OCI-LY1 (cell line): Measurements from ENCODE around the gene LMBR1L.

Experiments used
- H2AFZ ChIP-seq: fragments of 200-600 bp; sonication (generic), shearing (Covaris generic); 2 replicates; pipeline ENCODE4 v1.6.0; 2014; ENCODE audit warnings: antibody characterized with exemption, mild to moderate bottlenecking, low read length
- H3F3A ChIP-seq: fragments of 200-600 bp; sonication (generic), shearing (Covaris generic); 2 replicates; pipeline ENCODE4 v1.6.0; 2014; ENCODE audit warnings: mild to moderate bottlenecking, antibody characterized with exemption, low read length, moderate library complexity; ENCODE audit not compliant: insufficient read depth
- H3K27ac ChIP-seq: fragments of 200-600 bp; sonication (generic); 2 replicates; pipeline ENCODE4 v1.5.1; 2014; ENCODE audit warnings: low read length, mixed run types, mild to moderate bottlenecking, low read depth; ENCODE audit not compliant: poor library complexity, severe bottlenecking
- H3K27me3 ChIP-seq: fragments of 200-600 bp; sonication (generic); 2 replicates; pipeline ENCODE4 v1.6.0; 2014; ENCODE audit warnings: antibody characterized with exemption, mild to moderate bottlenecking, low read length, moderate library complexity; ENCODE audit not compliant: insufficient read depth
- H3K36me3 ChIP-seq: fragments of 200-600 bp; sonication (generic); 2 replicates; pipeline ENCODE4 v1.6.1; 2014; ENCODE audit warnings: mild to moderate bottlenecking, antibody characterized with exemption, low read length, moderate library complexity, mixed read lengths; ENCODE audit not compliant: insufficient read depth
- H3K4me1 ChIP-seq: fragments of 200-600 bp; sonication (generic); 2 replicates; pipeline ENCODE4 v1.5.1; 2014; ENCODE audit warnings: mild to moderate bottlenecking, low read length, moderate library complexity; ENCODE audit not compliant: insufficient read depth, severe bottlenecking
- H3K4me2 ChIP-seq: fragments of 200-600 bp; sonication (generic), shearing (Covaris generic); 2 replicates; pipeline ENCODE4 v1.6.1; 2014; ENCODE audit warnings: low read length
- H3K4me3 ChIP-seq: fragments of 200-600 bp; sonication (generic); 2 replicates; pipeline ENCODE4 v1.5.1; 2014; ENCODE audit warnings: low read length, low read depth, mild to moderate bottlenecking, mixed read lengths; ENCODE audit not compliant: poor library complexity, severe bottlenecking
- H3K79me2 ChIP-seq: fragments of 200-600 bp; shearing (Covaris generic); 2 replicates; pipeline ENCODE4 v1.6.1; 2016; ENCODE audit warnings: mixed run types, low read length, mixed read lengths; ENCODE audit not compliant: insufficient read depth
- H3K9ac ChIP-seq: fragments of 200-600 bp; sonication (generic), shearing (Covaris generic); 2 replicates; pipeline ENCODE4 v1.6.1; 2014; ENCODE audit warnings: mild to moderate bottlenecking, low read length, mixed read lengths
- H3K9me2 ChIP-seq: fragments of 200-600 bp; sonication (generic), shearing (Covaris generic); 2 replicates; pipeline ENCODE4 v1.6.1; 2014; ENCODE audit warnings: low read depth, mild to moderate bottlenecking, low read length, mixed read lengths
- H3K9me3 ChIP-seq: fragments of 200-600 bp; shearing (Covaris generic); 2 replicates; pipeline ENCODE4 v1.6.1; 2014; ENCODE audit warnings: low read length, mixed read lengths
- H4K20me1 ChIP-seq: fragments of 200-600 bp; sonication (generic), shearing (Covaris generic); 2 replicates; pipeline ENCODE4 v1.6.0; 2016; ENCODE audit warnings: mild to moderate bottlenecking, low read length; ENCODE audit not compliant: insufficient read depth
- EZH2 ChIP-seq: fragments of 200-600 bp; sonication (generic), shearing (Covaris generic); IDR thresholded peaks from 2 replicates; pipeline ENCODE4 v1.8.0; 2017; ENCODE audit warnings: borderline replicate concordance, mixed run types, mild to moderate bottlenecking, antibody characterized with exemption, low read length, moderate library complexity, mixed read lengths
- TF ChIP-seq, protein P1 (sequence below): fragments of 200-600 bp; sonication (generic), shearing (Covaris generic); IDR thresholded peaks from 2 replicates; pipeline ENCODE4 v1.5.1; 2017; ENCODE audit warnings: mild to moderate bottlenecking, antibody characterized with exemption, low read length, moderate library complexity, mixed read lengths

LMBR1L gene

DNA sequence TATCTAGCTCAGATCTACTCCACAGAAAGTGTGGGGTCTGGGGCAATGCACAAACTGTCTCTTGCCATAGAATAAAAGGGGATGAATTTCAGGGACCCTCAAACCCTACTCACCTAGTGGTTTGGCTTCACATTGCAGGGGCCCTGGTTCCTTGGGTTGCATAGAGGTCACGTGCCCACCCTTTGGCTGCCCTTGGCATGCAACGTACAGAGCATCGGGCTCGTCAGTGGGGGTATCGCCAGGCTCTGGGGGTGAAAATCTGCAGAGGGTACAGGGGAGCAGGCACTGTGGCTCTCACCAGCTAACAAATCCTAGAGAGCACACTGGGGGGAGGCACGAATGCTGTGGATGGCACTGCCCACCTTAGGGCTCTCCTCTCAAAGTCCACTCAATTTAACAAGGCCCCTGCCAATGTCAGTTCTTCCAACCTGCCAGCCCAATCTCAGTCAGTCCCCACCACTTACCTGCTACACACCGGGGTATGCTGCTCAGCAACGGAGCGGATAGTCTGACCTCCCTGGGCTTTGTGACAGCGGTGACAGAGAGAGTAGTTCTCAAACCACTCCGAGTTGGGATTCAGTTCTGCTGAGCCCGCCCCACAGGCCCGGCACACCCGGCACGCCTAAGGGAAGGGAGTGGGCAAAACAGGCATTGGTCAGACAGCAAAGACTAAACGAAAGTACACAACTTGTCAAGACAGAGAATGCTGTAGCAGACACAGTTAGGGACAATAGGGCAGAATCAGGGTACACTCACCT, 58.0 kb downstream of the LMBR1L start:
- H3K36me3 ChIP-seq: peaks cover 81% of the 10 kb centered on the region

DNA sequence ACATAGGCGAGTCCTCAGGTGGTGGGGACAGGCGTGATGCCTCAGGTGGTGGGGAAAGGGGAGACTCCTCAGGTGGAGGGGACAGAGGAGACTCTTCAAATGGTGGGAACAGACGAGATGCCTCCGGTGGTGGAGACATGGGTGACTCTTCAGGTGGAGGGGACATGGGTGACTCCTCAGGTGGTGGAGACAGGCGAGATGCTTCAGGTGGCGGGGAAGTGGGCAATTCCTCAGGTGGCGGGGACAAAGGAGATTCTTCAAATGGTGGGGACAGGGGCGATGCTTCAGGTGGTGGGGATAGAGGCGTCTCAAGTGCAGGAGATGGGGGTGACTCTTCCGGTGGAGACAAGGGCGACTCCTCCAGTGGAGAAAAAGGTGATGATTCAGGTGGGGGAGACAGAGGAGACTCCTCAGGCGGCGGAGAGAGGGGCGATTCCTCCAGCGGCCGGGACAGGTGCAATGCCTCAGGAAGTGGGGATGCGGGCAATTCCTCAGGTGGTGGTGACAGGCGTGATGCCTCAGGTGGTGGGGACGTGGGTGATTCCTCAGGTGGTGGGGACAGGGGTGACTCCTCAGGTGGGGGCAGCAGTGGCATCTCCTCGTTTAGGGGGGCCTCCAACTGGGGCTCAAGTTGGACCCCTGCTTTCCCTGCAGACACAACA, 58.7 kb downstream of the LMBR1L start:
- H3K4me3 ChIP-seq: no peak overlapping the region
- H3K9me3 ChIP-seq: no peaks in the 10 kb centered on the region
- no peak overlapping the region for H2AFZ ChIP-seq
- H3K36me3 ChIP-seq: peaks cover 89% of the 10 kb centered on the region
- H3K9ac ChIP-seq: no peak overlapping the region
- no peak overlapping the region for H3K27ac ChIP-seq
- TF ChIP-seq, protein P1, sequence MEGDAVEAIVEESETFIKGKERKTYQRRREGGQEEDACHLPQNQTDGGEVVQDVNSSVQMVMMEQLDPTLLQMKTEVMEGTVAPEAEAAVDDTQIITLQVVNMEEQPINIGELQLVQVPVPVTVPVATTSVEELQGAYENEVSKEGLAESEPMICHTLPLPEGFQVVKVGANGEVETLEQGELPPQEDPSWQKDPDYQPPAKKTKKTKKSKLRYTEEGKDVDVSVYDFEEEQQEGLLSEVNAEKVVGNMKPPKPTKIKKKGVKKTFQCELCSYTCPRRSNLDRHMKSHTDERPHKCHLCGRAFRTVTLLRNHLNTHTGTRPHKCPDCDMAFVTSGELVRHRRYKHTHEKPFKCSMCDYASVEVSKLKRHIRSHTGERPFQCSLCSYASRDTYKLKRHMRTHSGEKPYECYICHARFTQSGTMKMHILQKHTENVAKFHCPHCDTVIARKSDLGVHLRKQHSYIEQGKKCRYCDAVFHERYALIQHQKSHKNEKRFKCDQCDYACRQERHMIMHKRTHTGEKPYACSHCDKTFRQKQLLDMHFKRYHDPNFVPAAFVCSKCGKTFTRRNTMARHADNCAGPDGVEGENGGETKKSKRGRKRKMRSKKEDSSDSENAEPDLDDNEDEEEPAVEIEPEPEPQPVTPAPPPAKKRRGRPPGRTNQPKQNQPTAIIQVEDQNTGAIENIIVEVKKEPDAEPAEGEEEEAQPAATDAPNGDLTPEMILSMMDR: no peak
- TF ChIP-seq EZH2: no peak
- peaks cover 22% of the 10 kb centered on the region for H3K79me2 ChIP-seq
- H3K4me2 ChIP-seq: no peak overlapping the region
- H3K4me1 ChIP-seq: peaks cover 15% of the 10 kb centered on the region
- H3K27me3 ChIP-seq: no peaks in the 10 kb centered on the region
- 0 out of 2 replicates have a peak, but pooled peaks cover 2% of the 10 kb centered on the region for H4K20me1 ChIP-seq
- no peaks in the 10 kb centered on the region for H3F3A ChIP-seq
- H3K9me2 ChIP-seq: no peaks in the 10 kb centered on the region

More for the DNA sequence above, 58.0 kb downstream of the LMBR1L start:
- H3K27me3 ChIP-seq: no peaks in the 10 kb centered on the region
- H3F3A ChIP-seq: no peaks in the 10 kb centered on the region
- no peaks in the 10 kb centered on the region for H3K9me3 ChIP-seq
- H4K20me1 ChIP-seq: 0 out of 2 replicates have a peak, but pooled peaks cover 2% of the 10 kb centered on the region
- H3K4me1 ChIP-seq: peaks cover 22% of the 10 kb centered on the region
- no peaks in the 10 kb centered on the region for H3K9me2 ChIP-seq
- H3K27ac ChIP-seq: no peak overlapping the region
- H3K4me2 ChIP-seq: no peak overlapping the region
- no peak overlapping the region for H3K4me3 ChIP-seq
- H2AFZ ChIP-seq: no peak overlapping the region
- no peak overlapping the region for H3K9ac ChIP-seq
- H3K79me2 ChIP-seq: peaks cover 29% of the 10 kb centered on the region
- TF ChIP-seq, protein P1: no peak
- no peak for TF ChIP-seq EZH2

DNA sequence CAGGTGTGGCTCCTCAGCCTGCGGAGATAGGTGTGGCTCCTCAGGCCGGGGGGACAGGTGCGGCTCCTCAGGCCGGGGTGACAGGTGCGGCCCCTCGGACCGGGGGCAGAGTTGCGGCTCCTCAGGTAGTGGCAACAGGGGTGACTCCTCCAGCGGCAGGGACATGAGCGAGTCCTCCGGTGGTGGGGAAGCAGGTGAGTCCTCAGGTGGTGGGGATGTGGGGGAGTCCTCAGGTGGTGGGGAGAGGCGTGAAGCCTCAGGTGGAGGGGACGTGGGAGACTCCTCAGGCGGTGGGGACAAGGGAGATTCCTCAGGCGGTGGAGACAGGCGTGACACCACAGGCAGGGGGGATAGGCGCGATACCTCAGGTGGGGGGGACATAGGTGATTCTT, 59.3 kb downstream of the LMBR1L start:
- peaks cover 93% of the 10 kb centered on the region for H3K36me3 ChIP-seq
- 0 out of 2 replicates have a peak, but pooled peaks cover 2% of the 10 kb centered on the region for H4K20me1 ChIP-seq
- H3K27ac ChIP-seq: no peak overlapping the region
- peaks cover 16% of the 10 kb centered on the region for H3K79me2 ChIP-seq
- H2AFZ ChIP-seq: no peak overlapping the region
- no peak overlapping the region for H3K9ac ChIP-seq
- H3K9me3 ChIP-seq: no peaks in the 10 kb centered on the region
- H3K4me2 ChIP-seq: no peak overlapping the region
- H3F3A ChIP-seq: no peaks in the 10 kb centered on the region
- no peak overlapping the region for H3K4me3 ChIP-seq
- no peaks in the 10 kb centered on the region for H3K27me3 ChIP-seq
- H3K9me2 ChIP-seq: no peaks in the 10 kb centered on the region
- TF ChIP-seq, protein P1: no peak
- TF ChIP-seq EZH2: no peak
- peaks cover 10% of the 10 kb centered on the region for H3K4me1 ChIP-seq
